HL-60 (cell line): ENCODE data around the gene TOR1AIP1.
A peak's percentile ranks its signal among the peaks of the same experiment; 100 is the strongest.

Experiments used
- DNase-seq, 2 experiments: peaks; one replicate each; pipeline ENCODE4 v3.0.0-alpha.2; 2010 to 2020; ENCODE audit warnings: low read depth in 1 of 2, low spot score in 1 of 2
- H3K27ac ChIP-seq: fragments of 250-450 bp; sonication (Bioruptor Pico); replicated peaks from 2 replicates; pipeline ENCODE4 v1.5.1; 2020; ENCODE audit warnings: mild to moderate bottlenecking, moderate library complexity
- H3K27me3 ChIP-seq: fragments of 250-450 bp; sonication (Bioruptor Pico); 2 replicates; pipeline ENCODE4 v1.5.1; 2021; ENCODE audit warnings: mild to moderate bottlenecking, moderate library complexity; ENCODE audit not compliant: insufficient read depth, poor library complexity, severe bottlenecking
- H3K4me3 ChIP-seq: replicated peaks from 2 replicates; pipeline ENCODE4 v1.5.1; 2011; ENCODE audit warnings: mild to moderate bottlenecking, control low read depth, low read length; ENCODE audit not compliant: insufficient read depth
- GABPA ChIP-seq: IDR thresholded peaks from 2 replicates; pipeline ENCODE4 v1.6.1; 2012; ENCODE audit warnings: low read depth
- POLR2AphosphoS5 ChIP-seq: IDR thresholded peaks from 2 replicates; pipeline ENCODE4 v1.6.1; 2012; ENCODE audit warnings: low read depth
- SPI1 ChIP-seq: IDR thresholded peaks from 2 replicates; pipeline ENCODE4 v1.6.1; 2012; ENCODE audit warnings: low read depth, mild to moderate bottlenecking, borderline replicate concordance
- TF ChIP-seq, protein P1 (sequence below): IDR thresholded peaks from one replicate; pipeline ENCODE4 v1.5.1; 2011; ENCODE audit warnings: low read length, control low read depth, inconsistent platforms; ENCODE audit not compliant: insufficient read depth
- TF ChIP-seq, protein P2 (sequence below): IDR thresholded peaks from 2 replicates; pipeline ENCODE4 v1.6.1; 2012; ENCODE audit warnings: low read depth; ENCODE audit not compliant: insufficient replicate concordance

TOR1AIP1 gene

DNA sequence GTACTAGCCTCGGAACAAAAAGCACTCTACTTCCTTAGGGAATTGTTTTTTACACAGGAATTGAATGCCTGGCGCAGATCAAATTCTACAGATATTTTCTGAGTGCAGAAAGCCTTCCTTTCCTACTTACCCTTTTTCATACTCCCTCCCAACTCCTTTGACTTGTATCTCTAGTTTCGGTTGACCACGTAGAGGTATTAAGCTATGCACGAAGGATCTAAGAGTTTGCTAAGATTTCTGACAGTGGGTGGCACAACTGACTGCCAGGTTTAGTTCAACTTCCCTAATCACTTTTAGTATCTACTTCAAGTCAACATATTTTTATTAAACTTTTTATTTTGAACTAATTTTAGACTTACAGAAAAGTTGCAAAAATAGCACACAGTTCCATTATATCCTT lies 9.5 kb upstream of the TOR1AIP1 start:
- Histone ChIP-seq H3K4me3 (no peak overlapping the region), H3K27me3 (no peaks in the 10 kb centered on the region), H3K27ac (no peak overlapping the region)
- no peak for DNase-seq
- TF ChIP-seq SPI1 (no peak), POLR2AphosphoS5 (no peak), GABPA (no peak)
- TF ChIP-seq, protein P1, sequence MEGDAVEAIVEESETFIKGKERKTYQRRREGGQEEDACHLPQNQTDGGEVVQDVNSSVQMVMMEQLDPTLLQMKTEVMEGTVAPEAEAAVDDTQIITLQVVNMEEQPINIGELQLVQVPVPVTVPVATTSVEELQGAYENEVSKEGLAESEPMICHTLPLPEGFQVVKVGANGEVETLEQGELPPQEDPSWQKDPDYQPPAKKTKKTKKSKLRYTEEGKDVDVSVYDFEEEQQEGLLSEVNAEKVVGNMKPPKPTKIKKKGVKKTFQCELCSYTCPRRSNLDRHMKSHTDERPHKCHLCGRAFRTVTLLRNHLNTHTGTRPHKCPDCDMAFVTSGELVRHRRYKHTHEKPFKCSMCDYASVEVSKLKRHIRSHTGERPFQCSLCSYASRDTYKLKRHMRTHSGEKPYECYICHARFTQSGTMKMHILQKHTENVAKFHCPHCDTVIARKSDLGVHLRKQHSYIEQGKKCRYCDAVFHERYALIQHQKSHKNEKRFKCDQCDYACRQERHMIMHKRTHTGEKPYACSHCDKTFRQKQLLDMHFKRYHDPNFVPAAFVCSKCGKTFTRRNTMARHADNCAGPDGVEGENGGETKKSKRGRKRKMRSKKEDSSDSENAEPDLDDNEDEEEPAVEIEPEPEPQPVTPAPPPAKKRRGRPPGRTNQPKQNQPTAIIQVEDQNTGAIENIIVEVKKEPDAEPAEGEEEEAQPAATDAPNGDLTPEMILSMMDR: no peak
- TF ChIP-seq, protein P2, sequence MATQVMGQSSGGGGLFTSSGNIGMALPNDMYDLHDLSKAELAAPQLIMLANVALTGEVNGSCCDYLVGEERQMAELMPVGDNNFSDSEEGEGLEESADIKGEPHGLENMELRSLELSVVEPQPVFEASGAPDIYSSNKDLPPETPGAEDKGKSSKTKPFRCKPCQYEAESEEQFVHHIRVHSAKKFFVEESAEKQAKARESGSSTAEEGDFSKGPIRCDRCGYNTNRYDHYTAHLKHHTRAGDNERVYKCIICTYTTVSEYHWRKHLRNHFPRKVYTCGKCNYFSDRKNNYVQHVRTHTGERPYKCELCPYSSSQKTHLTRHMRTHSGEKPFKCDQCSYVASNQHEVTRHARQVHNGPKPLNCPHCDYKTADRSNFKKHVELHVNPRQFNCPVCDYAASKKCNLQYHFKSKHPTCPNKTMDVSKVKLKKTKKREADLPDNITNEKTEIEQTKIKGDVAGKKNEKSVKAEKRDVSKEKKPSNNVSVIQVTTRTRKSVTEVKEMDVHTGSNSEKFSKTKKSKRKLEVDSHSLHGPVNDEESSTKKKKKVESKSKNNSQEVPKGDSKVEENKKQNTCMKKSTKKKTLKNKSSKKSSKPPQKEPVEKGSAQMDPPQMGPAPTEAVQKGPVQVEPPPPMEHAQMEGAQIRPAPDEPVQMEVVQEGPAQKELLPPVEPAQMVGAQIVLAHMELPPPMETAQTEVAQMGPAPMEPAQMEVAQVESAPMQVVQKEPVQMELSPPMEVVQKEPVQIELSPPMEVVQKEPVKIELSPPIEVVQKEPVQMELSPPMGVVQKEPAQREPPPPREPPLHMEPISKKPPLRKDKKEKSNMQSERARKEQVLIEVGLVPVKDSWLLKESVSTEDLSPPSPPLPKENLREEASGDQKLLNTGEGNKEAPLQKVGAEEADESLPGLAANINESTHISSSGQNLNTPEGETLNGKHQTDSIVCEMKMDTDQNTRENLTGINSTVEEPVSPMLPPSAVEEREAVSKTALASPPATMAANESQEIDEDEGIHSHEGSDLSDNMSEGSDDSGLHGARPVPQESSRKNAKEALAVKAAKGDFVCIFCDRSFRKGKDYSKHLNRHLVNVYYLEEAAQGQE: no peak

GRCh38 chr1:179873438-179873851 lies 8.6 kb upstream of the TOR1AIP1 start:
- no peak for DNase-seq
- TF ChIP-seq SPI1: no peak
- TF ChIP-seq GABPA: no peak
- TF ChIP-seq, protein P2: no peak
- no peak for TF ChIP-seq POLR2AphosphoS5
- TF ChIP-seq, protein P1: no peak
- Histone ChIP-seq H3K4me3 (no peak overlapping the region), H3K27ac (no peak overlapping the region), H3K27me3 (no peaks in the 10 kb centered on the region)

GRCh38 chr1:179875596-179876299 lies 6.3 kb upstream of the TOR1AIP1 start:
- Histone ChIP-seq H3K27me3 (no peaks in the 10 kb centered on the region), H3K4me3 (peak overlapping the region; percentile 13; the same call in 1 of the 2 replicates), H3K27ac (no peak overlapping the region)
- DNase-seq: no peak
- TF ChIP-seq SPI1: no peak
- TF ChIP-seq, protein P2: no peak
- TF ChIP-seq, protein P1: no peak
- TF ChIP-seq GABPA: no peak
- no peak for TF ChIP-seq POLR2AphosphoS5
